Thoracic aorta (tissue), 2 donors: Measurements from ENCODE around the gene CDK5R1. TPM values are rescaled to one million over a fixed set of nuclear protein-coding genes. Genes with fewer than 3 reads are reported as not detected.

Experiments
- ATAC-seq: fragments of 150-250 bp; one replicate; pipeline ENCODE4 v1.8.0; 2017; ENCODE audit warnings: low read depth; ENCODE audit not compliant: insufficient number of reproducible peaks, low FRiP score
- DNase-seq: peaks from one replicate; pipeline ENCODE4 v3.0.0-alpha.2; 2020; ENCODE audit warnings: low spot score
- H3K27ac ChIP-seq, 2 donors: fragments of 200-600 bp; sonication (generic); 1 replicate in 1 of 2; 2 replicates in 1 of 2; pipeline ENCODE4 v1.5.1; 2016; ENCODE audit warnings: mild to moderate bottlenecking in 2 of 2, moderate library complexity in 2 of 2
- H3K27me3 ChIP-seq: fragments of 200-600 bp; sonication (generic); replicated peaks from 2 replicates; pipeline ENCODE4 v1.6.0; 2016; ENCODE audit warnings: mild to moderate bottlenecking; ENCODE audit not compliant: insufficient read depth
- H3K36me3 ChIP-seq: fragments of 200-600 bp; sonication (generic); one replicate; pipeline ENCODE4 v1.5.1; 2016
- H3K4me1 ChIP-seq, 2 donors: fragments of 200-600 bp; sonication (generic); 1 replicate in 1 of 2; 2 replicates in 1 of 2; pipeline versions ENCODE4 v1.5.1 to v1.6.0; 2016; ENCODE audit warnings: low read depth in 2 of 2, mild to moderate bottlenecking in 1 of 2; ENCODE audit not compliant: control insufficient read depth in 1 of 2
- H3K4me3 ChIP-seq: fragments of 200-600 bp; sonication (generic); 2 replicates; pipeline ENCODE4 v1.5.1; 2016; ENCODE audit warnings: mild to moderate bottlenecking
- H3K9me3 ChIP-seq: fragments of 200-600 bp; sonication (generic); 2 replicates; pipeline ENCODE4 v1.5.1; 2016
- total RNA-seq, 2 donors: library from RNA; depleted of rRNA; stranded (reverse); fragments of >200 nt; gene quantifications; one replicate each; pipeline versions ENCODE4 v1.1.0 to v1.2.3, GENCODE V29; 2016
- TF ChIP-seq, protein P1 (sequence below): fragments of 200-600 bp; sonication (generic); IDR thresholded peaks from one replicate; pipeline ENCODE4 v1.5.1; 2019; ENCODE audit warnings: antibody characterized with exemption

Gene CDK5R1
- total RNA-seq, 2 donors from 2014 or later: 1.1 to 2.6 TPM

- TF ChIP-seq, protein P1, sequence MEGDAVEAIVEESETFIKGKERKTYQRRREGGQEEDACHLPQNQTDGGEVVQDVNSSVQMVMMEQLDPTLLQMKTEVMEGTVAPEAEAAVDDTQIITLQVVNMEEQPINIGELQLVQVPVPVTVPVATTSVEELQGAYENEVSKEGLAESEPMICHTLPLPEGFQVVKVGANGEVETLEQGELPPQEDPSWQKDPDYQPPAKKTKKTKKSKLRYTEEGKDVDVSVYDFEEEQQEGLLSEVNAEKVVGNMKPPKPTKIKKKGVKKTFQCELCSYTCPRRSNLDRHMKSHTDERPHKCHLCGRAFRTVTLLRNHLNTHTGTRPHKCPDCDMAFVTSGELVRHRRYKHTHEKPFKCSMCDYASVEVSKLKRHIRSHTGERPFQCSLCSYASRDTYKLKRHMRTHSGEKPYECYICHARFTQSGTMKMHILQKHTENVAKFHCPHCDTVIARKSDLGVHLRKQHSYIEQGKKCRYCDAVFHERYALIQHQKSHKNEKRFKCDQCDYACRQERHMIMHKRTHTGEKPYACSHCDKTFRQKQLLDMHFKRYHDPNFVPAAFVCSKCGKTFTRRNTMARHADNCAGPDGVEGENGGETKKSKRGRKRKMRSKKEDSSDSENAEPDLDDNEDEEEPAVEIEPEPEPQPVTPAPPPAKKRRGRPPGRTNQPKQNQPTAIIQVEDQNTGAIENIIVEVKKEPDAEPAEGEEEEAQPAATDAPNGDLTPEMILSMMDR: no peak
- Histone ChIP-seq H3K27me3 (no peaks in the 10 kb centered on the region), H3K27ac (peak overlapping the region; percentile 35 to 55), H3K4me1 (peaks cover 15 to 30% of the 10 kb centered on the region in 2 donors), H3K4me3 (peak overlapping the region; percentile 68), H3K9me3 (no peaks in the 10 kb centered on the region), H3K36me3 (peaks cover 17% of the 10 kb centered on the region)
- no peak for ATAC-seq
- no peak for DNase-seq
Measured at GRCh38 chr17:32485261-32486110, 1.3 kb upstream of the CDK5R1 start.

GRCh38 chr17:32486111-32486700 lies 587 bp upstream of the CDK5R1 start:
- Histone ChIP-seq H3K4me1 (peaks cover 15 to 30% of the 10 kb centered on the region in 2 donors), H3K36me3 (peaks cover 12% of the 10 kb centered on the region), H3K27me3 (no peaks in the 10 kb centered on the region), H3K4me3 (peak overlapping the region; percentile 68), H3K27ac (peak overlapping the region; percentile 35 to 55), H3K9me3 (no peaks in the 10 kb centered on the region)
- DNase-seq: peak; percentile 33
- peak; percentile 71 for ATAC-seq
- TF ChIP-seq, protein P1: no peak

DNA sequence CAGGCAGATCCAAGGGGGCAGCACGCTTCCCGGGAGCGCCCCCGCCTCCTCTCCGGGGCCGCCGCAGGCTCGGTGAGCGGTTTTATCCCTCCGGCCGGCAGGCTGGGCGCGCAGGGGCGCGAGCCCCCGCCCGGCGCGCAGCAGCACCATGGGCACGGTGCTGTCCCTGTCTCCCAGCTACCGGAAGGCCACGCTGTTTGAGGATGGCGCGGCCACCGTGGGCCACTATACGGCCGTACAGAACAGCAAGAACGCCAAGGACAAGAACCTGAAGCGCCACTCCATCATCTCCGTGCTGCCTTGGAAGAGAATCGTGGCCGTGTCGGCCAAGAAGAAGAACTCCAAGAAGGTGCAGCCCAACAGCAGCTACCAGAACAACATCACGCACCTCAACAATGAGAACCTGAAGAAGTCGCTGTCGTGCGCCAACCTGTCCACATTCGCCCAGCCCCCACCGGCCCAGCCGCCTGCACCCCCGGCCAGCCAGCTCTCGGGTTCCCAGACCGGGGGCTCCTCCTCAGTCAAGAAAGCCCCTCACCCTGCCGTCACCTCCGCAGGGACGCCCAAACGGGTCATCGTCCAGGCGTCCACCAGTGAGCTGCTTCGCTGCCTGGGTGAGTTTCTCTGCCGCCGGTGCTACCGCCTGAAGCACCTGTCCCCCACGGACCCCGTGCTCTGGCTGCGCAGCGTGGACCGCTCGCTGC lies 832 bp downstream of the CDK5R1 start:
- no peak overlapping the region for H3K27ac ChIP-seq

DNA sequence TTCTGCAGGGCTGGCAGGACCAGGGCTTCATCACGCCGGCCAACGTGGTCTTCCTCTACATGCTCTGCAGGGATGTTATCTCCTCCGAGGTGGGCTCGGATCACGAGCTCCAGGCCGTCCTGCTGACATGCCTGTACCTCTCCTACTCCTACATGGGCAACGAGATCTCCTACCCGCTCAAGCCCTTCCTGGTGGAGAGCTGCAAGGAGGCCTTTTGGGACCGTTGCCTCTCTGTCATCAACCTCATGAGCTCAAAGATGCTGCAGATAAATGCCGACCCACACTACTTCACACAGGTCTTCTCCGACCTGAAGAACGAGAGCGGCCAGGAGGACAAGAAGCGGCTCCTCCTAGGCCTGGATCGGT lies 1.4 kb downstream of the CDK5R1 start:
- TF ChIP-seq, protein P1: no peak
- no peak overlapping the region for H3K27ac ChIP-seq

More for the DNA sequence above, 832 bp downstream of the CDK5R1 start:
- DNase-seq: no peak
- Histone ChIP-seq H3K4me1 (peaks cover 15 to 30% of the 10 kb centered on the region in 2 donors), H3K36me3 (peaks cover 4% of the 10 kb centered on the region), H3K27me3 (no peaks in the 10 kb centered on the region), H3K9me3 (no peaks in the 10 kb centered on the region), H3K4me3 (peak overlapping the region; percentile 69)
- TF ChIP-seq, protein P1: no peak
- no peak for ATAC-seq

More for the DNA sequence above, 1.4 kb downstream of the CDK5R1 start:
- ATAC-seq (no peak), DNase-seq (no peak)
- Histone ChIP-seq H3K4me1 (peaks cover 15 to 30% of the 10 kb centered on the region in 2 donors), H3K27me3 (no peaks in the 10 kb centered on the region), H3K4me3 (no peak overlapping the region), H3K9me3 (no peaks in the 10 kb centered on the region), H3K36me3 (no peaks in the 10 kb centered on the region)
